Measurements from ENCODE around the gene KAT2A.

KAT2A gene

GRCh38 chr17:42120161-42120769, 902 bp downstream of the KAT2A start:
- no peaks in the 10 kb centered on the region for H3K27me3 ChIP-seq (replicated peaks; ENCODE audit: control insufficient read depth, insufficient read depth, low read length)
- peaks cover 16% of the 10 kb centered on the region for H3K36me3 ChIP-seq (ENCODE audit: control insufficient read depth, insufficient read depth, low read length)
- TF ChIP-seq, protein P1, sequence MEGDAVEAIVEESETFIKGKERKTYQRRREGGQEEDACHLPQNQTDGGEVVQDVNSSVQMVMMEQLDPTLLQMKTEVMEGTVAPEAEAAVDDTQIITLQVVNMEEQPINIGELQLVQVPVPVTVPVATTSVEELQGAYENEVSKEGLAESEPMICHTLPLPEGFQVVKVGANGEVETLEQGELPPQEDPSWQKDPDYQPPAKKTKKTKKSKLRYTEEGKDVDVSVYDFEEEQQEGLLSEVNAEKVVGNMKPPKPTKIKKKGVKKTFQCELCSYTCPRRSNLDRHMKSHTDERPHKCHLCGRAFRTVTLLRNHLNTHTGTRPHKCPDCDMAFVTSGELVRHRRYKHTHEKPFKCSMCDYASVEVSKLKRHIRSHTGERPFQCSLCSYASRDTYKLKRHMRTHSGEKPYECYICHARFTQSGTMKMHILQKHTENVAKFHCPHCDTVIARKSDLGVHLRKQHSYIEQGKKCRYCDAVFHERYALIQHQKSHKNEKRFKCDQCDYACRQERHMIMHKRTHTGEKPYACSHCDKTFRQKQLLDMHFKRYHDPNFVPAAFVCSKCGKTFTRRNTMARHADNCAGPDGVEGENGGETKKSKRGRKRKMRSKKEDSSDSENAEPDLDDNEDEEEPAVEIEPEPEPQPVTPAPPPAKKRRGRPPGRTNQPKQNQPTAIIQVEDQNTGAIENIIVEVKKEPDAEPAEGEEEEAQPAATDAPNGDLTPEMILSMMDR (IDR thresholded peaks at IDR 0.05; ENCODE audit: insufficient read depth, low read length, poor library complexity, severe bottlenecking): no peak
- no peak for DNase-seq (ENCODE audit: extremely low read depth, insufficient read length)
- peak overlapping the region; percentile 78 for H3K4me3 ChIP-seq (replicated peaks; ENCODE audit: low read depth, low read length)

GRCh38 chr17:42119301-42119700, 1.9 kb downstream of the KAT2A start:
- DNase-seq (ENCODE audit: extremely low read depth, insufficient read length): no peak
- H3K36me3 ChIP-seq (ENCODE audit: control insufficient read depth, insufficient read depth, low read length): peaks cover 15% of the 10 kb centered on the region
- H3K4me3 ChIP-seq (replicated peaks; ENCODE audit: low read depth, low read length): no peak overlapping the region
- TF ChIP-seq, protein P1 (IDR thresholded peaks at IDR 0.05; ENCODE audit: insufficient read depth, low read length, poor library complexity, severe bottlenecking): no peak
- no peaks in the 10 kb centered on the region for H3K27me3 ChIP-seq (replicated peaks; ENCODE audit: control insufficient read depth, insufficient read depth, low read length)

- Histone ChIP-seq H3K36me3 (ENCODE audit: control insufficient read depth, insufficient read depth, low read length) (peaks cover 15% of the 10 kb centered on the region), H3K4me3 (replicated peaks; ENCODE audit: low read depth, low read length) (no peak overlapping the region), H3K27me3 (replicated peaks; ENCODE audit: control insufficient read depth, insufficient read depth, low read length) (no peaks in the 10 kb centered on the region)
- DNase-seq (ENCODE audit: extremely low read depth, insufficient read length): no peak
- TF ChIP-seq, protein P1 (IDR thresholded peaks at IDR 0.05; ENCODE audit: insufficient read depth, low read length, poor library complexity, severe bottlenecking): peak; percentile 56
Measured at GRCh38 chr17:42118545-42118944, 2.6 kb downstream of the KAT2A start.

GRCh38 chr17:42118126-42118510, 3.0 kb downstream of the KAT2A start:
- Histone ChIP-seq H3K27me3 (replicated peaks; ENCODE audit: control insufficient read depth, insufficient read depth, low read length) (no peaks in the 10 kb centered on the region), H3K4me3 (replicated peaks; ENCODE audit: low read depth, low read length) (no peak overlapping the region), H3K36me3 (ENCODE audit: control insufficient read depth, insufficient read depth, low read length) (peaks cover 15% of the 10 kb centered on the region)
- no peak for DNase-seq (ENCODE audit: extremely low read depth, insufficient read length)
- TF ChIP-seq, protein P1 (IDR thresholded peaks at IDR 0.05; ENCODE audit: insufficient read depth, low read length, poor library complexity, severe bottlenecking): no peak

- Histone ChIP-seq H3K4me3 (replicated peaks; ENCODE audit: low read depth, low read length) (no peak overlapping the region), H3K36me3 (ENCODE audit: control insufficient read depth, insufficient read depth, low read length) (peaks cover 14% of the 10 kb centered on the region), H3K27me3 (replicated peaks; ENCODE audit: control insufficient read depth, insufficient read depth, low read length) (no peaks in the 10 kb centered on the region)
- no peak for DNase-seq (ENCODE audit: extremely low read depth, insufficient read length)
- TF ChIP-seq, protein P1 (IDR thresholded peaks at IDR 0.05; ENCODE audit: insufficient read depth, low read length, poor library complexity, severe bottlenecking): no peak
Measured at GRCh38 chr17:42117397-42118125, 3.6 kb downstream of the KAT2A start.

All from GM06990 (cell line).